ENCODE measurements around the gene CDH16. TPM values are rescaled to one million over a fixed set of nuclear protein-coding genes. Genes with fewer than 3 reads are reported as not detected.

Gene CDH16, protein sequence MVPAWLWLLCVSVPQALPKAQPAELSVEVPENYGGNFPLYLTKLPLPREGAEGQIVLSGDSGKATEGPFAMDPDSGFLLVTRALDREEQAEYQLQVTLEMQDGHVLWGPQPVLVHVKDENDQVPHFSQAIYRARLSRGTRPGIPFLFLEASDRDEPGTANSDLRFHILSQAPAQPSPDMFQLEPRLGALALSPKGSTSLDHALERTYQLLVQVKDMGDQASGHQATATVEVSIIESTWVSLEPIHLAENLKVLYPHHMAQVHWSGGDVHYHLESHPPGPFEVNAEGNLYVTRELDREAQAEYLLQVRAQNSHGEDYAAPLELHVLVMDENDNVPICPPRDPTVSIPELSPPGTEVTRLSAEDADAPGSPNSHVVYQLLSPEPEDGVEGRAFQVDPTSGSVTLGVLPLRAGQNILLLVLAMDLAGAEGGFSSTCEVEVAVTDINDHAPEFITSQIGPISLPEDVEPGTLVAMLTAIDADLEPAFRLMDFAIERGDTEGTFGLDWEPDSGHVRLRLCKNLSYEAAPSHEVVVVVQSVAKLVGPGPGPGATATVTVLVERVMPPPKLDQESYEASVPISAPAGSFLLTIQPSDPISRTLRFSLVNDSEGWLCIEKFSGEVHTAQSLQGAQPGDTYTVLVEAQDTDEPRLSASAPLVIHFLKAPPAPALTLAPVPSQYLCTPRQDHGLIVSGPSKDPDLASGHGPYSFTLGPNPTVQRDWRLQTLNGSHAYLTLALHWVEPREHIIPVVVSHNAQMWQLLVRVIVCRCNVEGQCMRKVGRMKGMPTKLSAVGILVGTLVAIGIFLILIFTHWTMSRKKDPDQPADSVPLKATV
- not detected for total RNA-seq
- polyA plus RNA-seq = not detected

GRCh38 chr16:66918803-66919568 is at the start of gene CDH16:
CDH16 (minus strand) TSS chr16:66918885; CDS start chr16:66918065, 820 bp downstream.
- peaks cover 5% of the 10 kb centered on the region for H3K27me3 ChIP-seq (ENCODE audit: insufficient read depth, low read length, poor library complexity, severe bottlenecking)
- POLR2A ChIA-PET = interaction anchor here (0.5 kb wide), 1 partner anchor 483 kb away, joined by 4 read pairs; no protein-coding TSS in a partner anchor
- H3K27me3 Mint-ChIP-seq = peaks cover 13 to 24% of the 10 kb centered on the region in 2 donors

DNA sequence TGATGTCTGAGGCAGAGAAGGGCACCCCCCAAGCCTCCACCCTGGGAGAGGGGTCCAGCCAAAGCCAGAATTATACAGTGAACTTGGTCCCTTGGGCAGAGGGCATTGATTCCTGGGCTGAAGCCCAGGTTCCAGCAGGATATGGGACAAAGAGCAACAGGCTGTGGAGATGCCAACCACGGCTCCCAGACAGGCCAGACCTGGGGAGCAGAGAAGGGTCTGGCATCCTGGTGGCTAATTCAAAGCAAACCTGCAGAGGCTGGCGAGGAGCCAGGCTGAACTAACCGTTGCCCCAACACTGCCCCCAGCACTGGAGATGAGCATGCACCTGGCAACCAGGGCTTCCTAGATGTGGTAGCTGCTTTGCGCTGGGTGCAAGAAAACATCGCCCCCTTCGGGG is 45.4 kb upstream of the CDH16 start:
- no peak overlapping the region for H3K4me3 Mint-ChIP-seq

More at GRCh38 chr16:66918803-66919568, at the start of gene CDH16:
- peak within 1 kb of the TSS in 1 of 8 donors; percentile 14 for H3K27ac Mint-ChIP-seq
- DNase-seq = no peak
- no peak within 1 kb of the TSS for H3K4me3 Mint-ChIP-seq
- Histone ChIP-seq H3K4me1 (ENCODE audit: insufficient read depth, low read length) (no peaks in the 10 kb centered on the region), H3K36me3 (ENCODE audit: insufficient read depth, low read length) (no peaks in the 10 kb centered on the region), H3K27ac (ENCODE audit: low read depth, low read length) (no peak within 1 kb of the TSS), H3K9me3 (ENCODE audit: low read length) (no peaks in the 10 kb centered on the region), H3K4me3 (ENCODE audit: low read length) (no peak within 1 kb of the TSS)
- H3K36me3 Mint-ChIP-seq = no peaks in the 10 kb centered on the region
- H3K4me1 Mint-ChIP-seq = no peaks in the 10 kb centered on the region
- CTCF ChIA-PET = no interaction called here
- H3K9me3 Mint-ChIP-seq = no peaks in the 10 kb centered on the region

GRCh38 chr16:66961914-66962313 is 43.2 kb upstream of the CDH16 start:
- Mint-ChIP-seq H3K27me3 (peaks cover 10 to 12% of the 10 kb centered on the region in 2 donors), H3K4me3 (no peak overlapping the region), H3K4me1 (peaks cover 0 to 6% (median 2%) of the 10 kb centered on the region in 3 donors), H3K27ac (no peak overlapping the region), H3K9me3 (no peaks in the 10 kb centered on the region), H3K36me3 (no peaks in the 10 kb centered on the region)
- ChIA-PET POLR2A (no interaction called here), CTCF (interaction anchor here (1.0 kb wide), 1 partner anchor 16 kb away, joined by 3 read pairs; no protein-coding TSS in a partner anchor)
- H3K36me3 ChIP-seq (ENCODE audit: insufficient read depth, low read length) = no peaks in the 10 kb centered on the region
- no peaks in the 10 kb centered on the region for H3K27me3 ChIP-seq (ENCODE audit: insufficient read depth, low read length, poor library complexity, severe bottlenecking)
- H3K4me1 ChIP-seq (ENCODE audit: insufficient read depth, low read length) = no peaks in the 10 kb centered on the region
- H3K9me3 ChIP-seq (ENCODE audit: low read length) = no peaks in the 10 kb centered on the region
- peak overlapping the region; percentile 24 for H3K27ac ChIP-seq (ENCODE audit: low read depth, low read length)
- H3K4me3 ChIP-seq (ENCODE audit: low read length) = no peak overlapping the region
- no peak for DNase-seq

More for the DNA sequence above, 45.4 kb upstream of the CDH16 start:
- no peak for DNase-seq
- no peaks in the 10 kb centered on the region for H3K36me3 Mint-ChIP-seq
- H3K9me3 Mint-ChIP-seq = no peaks in the 10 kb centered on the region
- Histone ChIP-seq H3K36me3 (ENCODE audit: insufficient read depth, low read length) (no peaks in the 10 kb centered on the region), H3K4me3 (ENCODE audit: low read length) (no peak overlapping the region), H3K4me1 (ENCODE audit: insufficient read depth, low read length) (no peaks in the 10 kb centered on the region), H3K27me3 (ENCODE audit: insufficient read depth, low read length, poor library complexity, severe bottlenecking) (no peaks in the 10 kb centered on the region), H3K9me3 (ENCODE audit: low read length) (no peaks in the 10 kb centered on the region), H3K27ac (ENCODE audit: low read depth, low read length) (no peak overlapping the region)
- peaks cover 10 to 12% of the 10 kb centered on the region in 2 donors for H3K27me3 Mint-ChIP-seq
- POLR2A ChIA-PET = no interaction called here
- H3K4me1 Mint-ChIP-seq = peaks cover 0 to 6% (median 2%) of the 10 kb centered on the region in 3 donors
- no peak overlapping the region for H3K27ac Mint-ChIP-seq
- CTCF ChIA-PET = interaction anchor here (0.9 to 1.0 kb wide), 2 partner anchors 15 to 221 kb away, joined by 3 read pairs; no protein-coding TSS in a partner anchor

GRCh38 chr16:66961065-66961744 is 42.5 kb upstream of the CDH16 start, which contains the start of gene CES3:
CES3 (plus strand) TSS chr16:66961266; CDS start chr16:66961308, 42 bp downstream.
- H3K4me3 ChIP-seq (ENCODE audit: low read length) = no peak within 1 kb of the TSS
- H3K27me3 ChIP-seq (ENCODE audit: insufficient read depth, low read length, poor library complexity, severe bottlenecking) = no peaks in the 10 kb centered on the region
- H3K36me3 ChIP-seq (ENCODE audit: insufficient read depth, low read length) = no peaks in the 10 kb centered on the region
- no peaks in the 10 kb centered on the region for H3K9me3 Mint-ChIP-seq
- peak; percentile 18 to 56 (median 21) for DNase-seq
- ChIA-PET POLR2A (no interaction called here), CTCF (interaction anchor here (0.6 to 1.2 kb wide), 5 partner anchors 9 to 298 kb away, joined by 3 to 6 read pairs (median 5); no protein-coding TSS in a partner anchor)
- H3K36me3 Mint-ChIP-seq = no peaks in the 10 kb centered on the region
- H3K27me3 Mint-ChIP-seq = peaks cover 7 to 14% of the 10 kb centered on the region in 2 donors
- no peaks in the 10 kb centered on the region for H3K9me3 ChIP-seq (ENCODE audit: low read length)
- H3K27ac Mint-ChIP-seq = peak within 1 kb of the TSS in 2 of 8 donors; percentile 3 to 47
- peaks cover 0 to 6% (median 2%) of the 10 kb centered on the region in 3 donors for H3K4me1 Mint-ChIP-seq
- no peaks in the 10 kb centered on the region for H3K4me1 ChIP-seq (ENCODE audit: insufficient read depth, low read length)
- no peak within 1 kb of the TSS for H3K4me3 Mint-ChIP-seq
- H3K27ac ChIP-seq (ENCODE audit: low read depth, low read length) = peak within 1 kb of the TSS; percentile 24

DNA sequence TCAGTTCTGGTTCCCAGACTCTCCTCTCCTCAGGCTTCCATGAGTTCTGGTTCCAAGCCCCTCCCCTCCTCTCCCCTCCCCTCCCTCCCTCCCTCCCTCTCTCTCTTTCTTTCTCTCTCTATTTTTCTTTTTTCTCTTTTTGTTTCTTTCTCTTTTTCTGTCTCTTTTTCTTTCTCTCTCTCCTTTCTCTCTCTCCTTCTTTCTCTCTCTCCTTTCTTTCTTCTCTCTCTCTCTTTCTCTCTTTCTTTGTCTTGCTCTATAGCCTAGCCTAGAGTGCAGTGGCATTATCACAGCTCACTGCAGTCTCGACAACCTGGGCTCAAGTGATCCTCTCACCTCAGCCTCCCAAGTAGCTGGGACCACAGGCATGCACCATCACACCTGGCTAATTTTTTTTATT is 41.6 kb upstream of the CDH16 start:
- Histone ChIP-seq H3K27ac (ENCODE audit: low read depth, low read length) (no peak overlapping the region), H3K4me1 (ENCODE audit: insufficient read depth, low read length) (no peaks in the 10 kb centered on the region), H3K36me3 (ENCODE audit: insufficient read depth, low read length) (no peaks in the 10 kb centered on the region), H3K27me3 (ENCODE audit: insufficient read depth, low read length, poor library complexity, severe bottlenecking) (no peaks in the 10 kb centered on the region), H3K4me3 (ENCODE audit: low read length) (no peak overlapping the region), H3K9me3 (ENCODE audit: low read length) (no peaks in the 10 kb centered on the region)
- H3K27ac Mint-ChIP-seq = no peak overlapping the region
- DNase-seq = no peak
- no peaks in the 10 kb centered on the region for H3K36me3 Mint-ChIP-seq
- peaks cover 5 to 14% of the 10 kb centered on the region in 2 donors for H3K27me3 Mint-ChIP-seq
- CTCF ChIA-PET = interaction anchor here (1.2 kb wide), 2 partner anchors 195 to 225 kb away, joined by 4 to 6 read pairs; no protein-coding TSS in a partner anchor
- no peaks in the 10 kb centered on the region for H3K9me3 Mint-ChIP-seq
- no peak overlapping the region for H3K4me3 Mint-ChIP-seq
- peaks cover 0 to 6% (median 2%) of the 10 kb centered on the region in 3 donors for H3K4me1 Mint-ChIP-seq
- POLR2A ChIA-PET = no interaction called here

DNA sequence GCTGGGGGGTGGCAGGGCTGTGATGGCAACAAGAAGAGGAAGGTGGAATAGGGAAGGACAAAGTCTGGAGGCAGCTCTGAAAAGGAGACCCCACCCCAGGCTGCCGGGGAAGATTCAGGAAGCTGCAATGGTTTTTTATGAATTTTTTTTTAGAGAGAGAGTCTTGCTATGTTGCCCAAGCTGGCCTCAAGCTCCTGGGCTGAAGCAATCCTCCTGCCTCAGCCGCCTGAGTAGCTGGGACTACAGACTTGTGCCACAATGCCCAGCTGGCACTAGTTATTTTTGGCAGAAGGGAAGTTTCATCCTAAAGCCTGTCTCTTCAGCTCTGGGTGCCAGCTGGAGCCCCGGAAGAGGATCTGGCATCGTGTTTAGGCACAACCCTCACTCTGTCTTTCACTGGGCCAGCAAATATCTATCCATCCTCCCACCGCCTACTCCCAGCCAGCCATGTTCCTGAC is 41.0 kb upstream of the CDH16 start:
- Mint-ChIP-seq H3K4me1 (peaks cover 0 to 6% (median 2%) of the 10 kb centered on the region in 3 donors), H3K27ac (no peak overlapping the region)
- POLR2A ChIA-PET = no interaction called here

More for the DNA sequence above, 41.0 kb upstream of the CDH16 start:
- Histone ChIP-seq H3K4me1 (ENCODE audit: insufficient read depth, low read length) (no peaks in the 10 kb centered on the region), H3K36me3 (ENCODE audit: insufficient read depth, low read length) (no peaks in the 10 kb centered on the region), H3K27ac (ENCODE audit: low read depth, low read length) (no peak overlapping the region), H3K9me3 (ENCODE audit: low read length) (no peaks in the 10 kb centered on the region), H3K4me3 (ENCODE audit: low read length) (no peak overlapping the region), H3K27me3 (ENCODE audit: insufficient read depth, low read length, poor library complexity, severe bottlenecking) (no peaks in the 10 kb centered on the region)
- H3K9me3 Mint-ChIP-seq = no peaks in the 10 kb centered on the region
- H3K27me3 Mint-ChIP-seq = peaks cover 4 to 9% of the 10 kb centered on the region in 2 donors
- H3K4me3 Mint-ChIP-seq = no peak overlapping the region
- no peaks in the 10 kb centered on the region for H3K36me3 Mint-ChIP-seq
- no peak for DNase-seq
- CTCF ChIA-PET = interaction anchor here (0.7 to 1.3 kb wide), 4 partner anchors 10 to 223 kb away, joined by 3 to 4 read pairs (median 4); no protein-coding TSS in a partner anchor
